Breast epithelium (tissue), 4 donors: Measurements from ENCODE around the gene AMPD2. TPM values are rescaled to one million over a fixed set of nuclear protein-coding genes. Genes with fewer than 3 reads are reported as not detected.

ENCODE experiments used
- DNase-seq, 2 donors: peaks; one replicate each; pipeline ENCODE4 v3.0.0-alpha.2; 2019; ENCODE audit warnings: low spot score in 2 of 2
- H3K27ac ChIP-seq, 2 donors: fragments of 200-600 bp; sonication (generic) in 1 of 2; one replicate each; pipeline ENCODE4 v1.5.1; 2016 to 2019; ENCODE audit warnings: mild to moderate bottlenecking in 1 of 2
- H3K27me3 ChIP-seq, 2 donors: fragments of 200-600 bp; sonication (generic) in 1 of 2; one replicate each; pipeline versions ENCODE4 v1.5.1 to v1.6.0; 2017 to 2019; ENCODE audit warnings: control low read depth in 1 of 2, mild to moderate bottlenecking in 1 of 2
- H3K36me3 ChIP-seq: fragments of 200-600 bp; one replicate; pipeline ENCODE4 v1.5.1; 2019
- H3K4me1 ChIP-seq, 2 donors: fragments of 200-600 bp; sonication (generic); one replicate each; pipeline ENCODE4 v1.5.1; 2016 to 2019; ENCODE audit warnings: control low read depth in 1 of 2
- H3K4me3 ChIP-seq, 3 donors: fragments of 200-600 bp; sonication (generic); 1 replicate in 2 of 3; 2 replicates in 1 of 3; pipeline ENCODE4 v1.5.1; 2016 to 2019; ENCODE audit warnings: mild to moderate bottlenecking in 3 of 3, moderate library complexity in 2 of 3
- H3K9me3 ChIP-seq, 2 donors: fragments of 200-600 bp; sonication (generic) in 1 of 2; one replicate each; pipeline ENCODE4 v1.5.1; 2016 to 2019; ENCODE audit warnings: control low read depth in 1 of 2
- POLR2A ChIP-seq: fragments of 450-650 bp; IDR thresholded peaks from one replicate; pipeline ENCODE4 v1.6.1; 2016; ENCODE audit warnings: antibody characterized with exemption, mild to moderate bottlenecking, moderate library complexity
- POLR2AphosphoS5 ChIP-seq, 3 donors: sonication (generic); formaldehyde crosslinking; IDR thresholded peaks; one replicate each; pipeline ENCODE4 v1.6.1; 2017; ENCODE audit warnings: antibody characterized with exemption in 3 of 3
- intact Hi-C: fragments of 100-400 bp; cut with DNase I; formaldehyde crosslinking; loops from one replicate; pipeline ENCODE4 v1.15.1; 2023; ENCODE audit warnings: low total_unique reads
- total RNA-seq, 3 donors: library from RNA; depleted of rRNA; stranded (reverse); fragments of >200 nt; gene quantifications; one replicate each; pipeline ENCODE4 v1.1.0, GENCODE V29; 2016
- TF ChIP-seq, protein P1 (sequence below), 3 donors: fragments of 450-650 bp; IDR thresholded peaks; one replicate each; pipeline ENCODE4 v1.5.1; 2016 to 2017; ENCODE audit warnings: antibody characterized with exemption in 3 of 3, mild to moderate bottlenecking in 3 of 3, moderate library complexity in 3 of 3

The AMPD2 gene
- total RNA-seq, 3 donors from 2014 or later: 21.3 to 68.2 (median 47.4) TPM

DNA sequence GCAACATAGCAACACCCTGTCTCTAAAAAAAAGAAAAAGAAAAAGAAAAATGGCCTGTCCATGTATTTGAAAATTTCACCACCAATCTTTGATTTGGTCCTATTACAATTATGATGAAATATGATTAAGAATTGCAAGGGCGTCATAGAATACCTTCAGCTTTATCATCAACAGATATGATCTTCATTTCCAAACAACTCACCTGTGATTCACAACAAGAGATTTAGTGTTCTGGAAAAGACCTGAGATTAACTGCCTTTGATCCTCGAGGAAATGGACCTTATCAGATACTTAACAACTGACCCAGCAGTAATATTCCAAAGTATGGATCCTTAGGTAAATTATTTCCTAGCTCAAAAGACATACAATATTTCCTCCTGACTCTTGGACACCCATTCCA is 32.8 kb downstream of the AMPD2 start:
- DNase-seq: no peak
- no peak overlapping the region for H3K4me3 ChIP-seq
- no peaks in the 10 kb centered on the region for H3K27me3 ChIP-seq
- H3K9me3 ChIP-seq: no peaks in the 10 kb centered on the region
- no peaks in the 10 kb centered on the region for H3K4me1 ChIP-seq
- TF ChIP-seq POLR2AphosphoS5 (IDR thresholded peaks at IDR 0.05) (no peak), POLR2A (no peak)
- TF ChIP-seq, protein P1, sequence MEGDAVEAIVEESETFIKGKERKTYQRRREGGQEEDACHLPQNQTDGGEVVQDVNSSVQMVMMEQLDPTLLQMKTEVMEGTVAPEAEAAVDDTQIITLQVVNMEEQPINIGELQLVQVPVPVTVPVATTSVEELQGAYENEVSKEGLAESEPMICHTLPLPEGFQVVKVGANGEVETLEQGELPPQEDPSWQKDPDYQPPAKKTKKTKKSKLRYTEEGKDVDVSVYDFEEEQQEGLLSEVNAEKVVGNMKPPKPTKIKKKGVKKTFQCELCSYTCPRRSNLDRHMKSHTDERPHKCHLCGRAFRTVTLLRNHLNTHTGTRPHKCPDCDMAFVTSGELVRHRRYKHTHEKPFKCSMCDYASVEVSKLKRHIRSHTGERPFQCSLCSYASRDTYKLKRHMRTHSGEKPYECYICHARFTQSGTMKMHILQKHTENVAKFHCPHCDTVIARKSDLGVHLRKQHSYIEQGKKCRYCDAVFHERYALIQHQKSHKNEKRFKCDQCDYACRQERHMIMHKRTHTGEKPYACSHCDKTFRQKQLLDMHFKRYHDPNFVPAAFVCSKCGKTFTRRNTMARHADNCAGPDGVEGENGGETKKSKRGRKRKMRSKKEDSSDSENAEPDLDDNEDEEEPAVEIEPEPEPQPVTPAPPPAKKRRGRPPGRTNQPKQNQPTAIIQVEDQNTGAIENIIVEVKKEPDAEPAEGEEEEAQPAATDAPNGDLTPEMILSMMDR (IDR thresholded peaks at IDR 0.05): no peak
- H3K27ac ChIP-seq: no peak overlapping the region
- H3K36me3 ChIP-seq: no peaks in the 10 kb centered on the region
- intact Hi-C loops: no loop called here

DNA sequence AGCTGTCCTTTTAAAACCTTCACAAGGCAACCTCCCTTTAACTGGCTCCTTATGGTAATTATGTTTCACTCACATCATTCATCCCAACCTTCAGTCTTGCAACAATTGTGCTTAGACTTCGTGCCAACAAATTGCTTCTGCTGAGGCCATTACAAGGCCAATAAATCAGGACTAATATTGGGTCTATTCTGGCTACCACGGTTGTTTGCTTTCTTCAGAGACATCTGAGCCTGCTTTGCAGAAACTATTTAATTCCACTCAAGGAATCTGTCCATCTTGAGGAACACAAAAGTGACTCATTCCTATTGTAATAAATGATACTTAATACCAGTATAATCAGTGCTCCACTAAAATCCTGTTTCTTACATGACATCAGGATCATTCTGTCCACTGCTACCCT is 33.7 kb downstream of the AMPD2 start:
- Histone ChIP-seq H3K27me3 (no peaks in the 10 kb centered on the region), H3K9me3 (no peaks in the 10 kb centered on the region), H3K27ac (no peak overlapping the region), H3K4me3 (no peak overlapping the region), H3K4me1 (no peaks in the 10 kb centered on the region), H3K36me3 (no peaks in the 10 kb centered on the region)
- TF ChIP-seq, protein P1 (IDR thresholded peaks at IDR 0.05): no peak
- TF ChIP-seq POLR2A: no peak
- TF ChIP-seq POLR2AphosphoS5 (IDR thresholded peaks at IDR 0.05): no peak
- intact Hi-C loops: no loop called here
- no peak for DNase-seq

DNA sequence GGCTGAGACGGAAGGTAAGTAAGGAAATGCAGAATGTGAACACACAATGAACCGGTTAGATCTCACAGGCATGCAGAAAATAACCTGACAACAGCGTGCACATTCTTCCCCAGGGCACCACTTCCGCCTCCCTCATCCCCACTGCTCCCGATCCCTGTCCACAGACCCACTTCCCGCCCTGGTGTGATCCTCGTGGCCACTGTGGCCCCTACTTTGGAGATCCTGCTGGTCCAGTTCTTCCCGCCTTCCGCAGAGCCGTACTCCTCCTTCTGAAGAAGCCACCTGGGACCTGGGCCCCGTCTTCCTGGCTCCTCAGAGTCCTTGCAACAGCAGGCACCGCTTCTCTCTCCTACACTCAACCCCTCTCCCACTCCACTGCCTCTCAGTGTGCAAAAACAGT is 34.9 kb downstream of the AMPD2 start:
- no peaks in the 10 kb centered on the region for H3K9me3 ChIP-seq
- no peaks in the 10 kb centered on the region for H3K27me3 ChIP-seq
- DNase-seq: no peak
- H3K4me3 ChIP-seq: no peak overlapping the region
- H3K4me1 ChIP-seq: no peaks in the 10 kb centered on the region
- H3K27ac ChIP-seq: no peak overlapping the region
- H3K36me3 ChIP-seq: no peaks in the 10 kb centered on the region
- TF ChIP-seq, protein P1 (IDR thresholded peaks at IDR 0.05): no peak
- TF ChIP-seq POLR2A (no peak), POLR2AphosphoS5 (IDR thresholded peaks at IDR 0.05) (no peak)
- intact Hi-C loops: no loop called here

DNA sequence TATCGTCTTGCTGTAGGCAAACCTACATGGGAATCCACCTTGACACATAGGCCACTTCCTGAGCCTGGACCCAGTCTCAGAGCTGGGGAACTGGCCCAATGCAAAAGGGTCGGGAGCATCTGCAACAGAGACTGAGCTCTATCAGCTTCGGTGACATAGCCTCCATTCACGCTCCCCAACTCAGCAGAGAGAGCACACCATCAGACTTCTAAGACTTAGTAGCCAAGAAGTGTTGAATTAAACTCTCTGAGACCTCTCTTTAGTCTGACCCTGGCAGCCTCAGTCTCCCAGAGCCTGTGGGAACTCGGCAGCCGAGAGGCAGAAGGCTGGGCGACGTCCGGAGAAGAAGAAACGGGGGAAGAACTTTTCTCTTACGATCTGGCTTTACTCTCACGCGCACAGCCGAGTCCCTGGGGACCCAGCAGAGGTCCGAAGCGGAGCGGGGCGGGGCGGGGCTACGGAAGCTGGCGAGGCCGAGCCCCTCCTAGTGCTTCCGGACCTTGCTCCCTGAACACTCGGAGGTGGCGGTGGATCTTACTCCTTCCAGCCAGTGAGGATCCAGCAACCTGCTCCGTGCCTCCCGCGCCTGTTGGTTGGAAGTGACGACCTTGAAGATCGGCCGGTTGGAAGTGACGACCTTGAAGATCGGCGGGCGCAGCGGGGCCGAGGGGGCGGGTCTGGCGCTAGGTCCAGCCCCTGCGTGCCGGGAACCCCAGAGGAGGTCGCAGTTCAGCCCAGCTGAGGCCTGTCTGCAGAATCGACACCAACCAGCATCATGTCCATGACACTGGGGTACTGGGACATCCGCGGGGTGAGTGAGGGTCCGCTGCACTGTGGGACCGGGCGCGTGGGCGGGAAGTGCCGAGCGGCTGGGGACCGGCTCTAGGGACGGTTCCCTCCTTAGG is 36.2 kb downstream of the AMPD2 start, which contains the start of gene GSTM4:
GSTM4 (plus strand) TSS at position 485 of the 905 bp plus-strand sequence; CDS start at position 776, 291 bp downstream.
- intact Hi-C loops: no loop called here

More for the DNA sequence above, 36.2 kb downstream of the AMPD2 start, which contains the start of gene GSTM4:
- H3K27ac ChIP-seq: peak within 1 kb of the TSS; percentile 85 to 91
- no peaks in the 10 kb centered on the region for H3K36me3 ChIP-seq
- TF ChIP-seq POLR2AphosphoS5 (IDR thresholded peaks at IDR 0.05): peak; percentile 27 to 53 (median 27)
- no peak for TF ChIP-seq POLR2A
- TF ChIP-seq, protein P1 (IDR thresholded peaks at IDR 0.05): no peak
- DNase-seq: peak; percentile 63 to 79
- H3K9me3 ChIP-seq: no peaks in the 10 kb centered on the region
- H3K27me3 ChIP-seq: no peaks in the 10 kb centered on the region
- no peaks in the 10 kb centered on the region for H3K4me1 ChIP-seq
- peak within 1 kb of the TSS; percentile 62 to 81 (median 69) for H3K4me3 ChIP-seq
